ENCODE data around the gene PPM1A.

DNA sequence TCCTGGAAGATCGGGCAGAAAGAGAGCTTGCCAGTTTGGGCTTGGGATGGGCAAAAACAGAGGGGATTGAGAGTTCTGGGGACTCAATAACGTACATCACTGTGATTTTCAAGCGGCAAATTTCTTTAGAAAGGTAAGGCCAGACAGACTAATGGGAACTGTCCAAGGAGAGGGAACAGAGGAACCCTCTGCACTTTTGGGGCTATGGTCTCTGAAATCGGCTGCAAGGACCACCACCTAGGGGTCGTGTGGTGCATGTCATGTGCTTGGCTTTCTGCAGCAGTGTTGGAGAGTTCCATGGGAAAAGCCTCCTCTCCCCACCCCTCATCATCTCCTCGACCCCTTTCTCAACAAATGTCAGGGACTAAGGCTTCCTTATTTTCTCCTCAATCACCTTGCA lies 79.6 kb downstream of the PPM1A start:
- no peak for TF ChIP-seq POLR2A (IDR thresholded peaks at IDR 0.05)
- no peak for TF ChIP-seq CTCF (IDR thresholded peaks at IDR 0.05 in 4 of 5, conservative IDR thresholded peaks at IDR 0.05 in 1 of 5)

All from gastrocnemius medialis (tissue), 4 donors.